H1 (cell line): ENCODE results near the gene ARL6IP1. TPM values are rescaled to one million over a fixed set of nuclear protein-coding genes. Genes with fewer than 3 reads are reported as not detected.

Experiments
- CTCF ChIA-PET: fragments of 300-600 bp; sonication (Branson Sonifier 250); formaldehyde crosslinking; loops from one replicate; lab custom pipeline; 2021; ENCODE audit not compliant: partially characterized antibody; lab: Charles Lee
- POLR2A ChIA-PET: fragments of 300-600 bp; sonication (Branson Sonifier 250); formaldehyde crosslinking; loops from one replicate; lab custom pipeline; 2021; ENCODE audit warnings: inconsistent platforms; ENCODE audit not compliant: partially characterized antibody; lab: Charles Lee
- DNase-seq, 2 experiments: peaks; one replicate each; pipeline versions ENCODE4 v3.0.0 to v3.0.0-alpha.2; 2010 to 2022; ENCODE audit warnings: low spot score in 2 of 2, low read depth in 1 of 2, mixed read lengths in 1 of 2
- FAIRE-seq: peaks from 2 replicates; lab custom pipeline; 2011; peaks lifted over from hg19 to GRCh38; lab: Jason Lieb, UNC
- H2AFZ ChIP-seq: 2 replicates; pipeline ENCODE4 v1.8.1; 2012; ENCODE audit warnings: low read length, inconsistent platforms
- H2AK5ac ChIP-seq: 2 replicates; pipeline ENCODE4 v1.6.1; 2013; ENCODE audit warnings: low read depth, low read length
- H2BK120ac ChIP-seq: replicated peaks from 2 replicates; pipeline ENCODE3; 2013; ENCODE audit warnings: low read depth, low read length, inconsistent platforms
- H2BK12ac ChIP-seq: 2 replicates; pipeline ENCODE4 v1.6.1; 2013; ENCODE audit warnings: low read depth, low read length
- H2BK15ac ChIP-seq: 2 replicates; pipeline ENCODE4 v1.6.1; 2013; ENCODE audit warnings: low read length
- H2BK20ac ChIP-seq: 2 replicates; pipeline ENCODE4 v1.6.1; 2013; ENCODE audit warnings: low read length
- H2BK5ac ChIP-seq: 2 replicates; pipeline ENCODE4 v1.6.1; 2013; ENCODE audit warnings: low read depth, low read length
- H3K14ac ChIP-seq: 2 replicates; pipeline ENCODE4 v1.6.1; 2013; ENCODE audit warnings: inconsistent platforms; ENCODE audit not compliant: insufficient read length
- H3K18ac ChIP-seq: 2 replicates; pipeline ENCODE4 v1.6.1; 2013; ENCODE audit warnings: low read length; ENCODE audit errors: extremely low read depth
- H3K23ac ChIP-seq: 2 replicates; pipeline ENCODE4 v1.6.1; 2013; ENCODE audit warnings: inconsistent platforms; ENCODE audit not compliant: insufficient read length
- H3K23me2 ChIP-seq: 2 replicates; pipeline ENCODE4 v1.6.1; 2013; ENCODE audit warnings: low read depth, low read length
- H3K27ac ChIP-seq: 2 replicates; pipeline ENCODE4 v1.6.1; 2011; ENCODE audit warnings: low read depth, low read length, inconsistent platforms
- H3K27me3 ChIP-seq, 4 experiments: replicated peaks in 1 of 4; 1 replicate in 1 of 4; 2 replicates in 3 of 4; pipeline versions ENCODE4 v1.6.1 to v1.8.1; 2011 to 2013; ENCODE audit warnings: low read length in 3 of 4, mild to moderate bottlenecking in 3 of 4, inconsistent platforms in 2 of 4, mixed read lengths in 2 of 4, moderate library complexity in 1 of 4; ENCODE audit not compliant: control insufficient read depth in 3 of 4, insufficient read depth in 3 of 4; ENCODE audit errors: extremely low read depth in 1 of 4
- H3K36me3 ChIP-seq, 4 experiments: 2 replicates each; pipeline versions ENCODE4 v1.6.1 to v1.8.1; 2011 to 2013; ENCODE audit warnings: mild to moderate bottlenecking in 4 of 4, low read length in 3 of 4, moderate library complexity in 2 of 4, control low read depth in 1 of 4, inconsistent platforms in 1 of 4; ENCODE audit not compliant: insufficient read depth in 4 of 4, control insufficient read depth in 2 of 4
- H3K4ac ChIP-seq: replicated peaks from 2 replicates; pipeline ENCODE3; 2013; ENCODE audit warnings: low read length, low read depth, mixed read lengths, inconsistent platforms; ENCODE audit not compliant: insufficient read length
- H3K4me1 ChIP-seq, 4 experiments: replicated peaks in 1 of 4; 1 replicate in 1 of 4; 2 replicates in 3 of 4; pipeline versions ENCODE4 v1.6.1 to v1.8.1; 2011 to 2013; ENCODE audit warnings: low read length in 3 of 4, inconsistent platforms in 2 of 4, mixed read lengths in 1 of 4; ENCODE audit not compliant: insufficient read depth in 4 of 4, control insufficient read depth in 3 of 4
- H3K4me2 ChIP-seq, 2 experiments: 2 replicates each; pipeline versions ENCODE4 v1.6.1 to v1.8.1; 2011 to 2013; ENCODE audit warnings: low read depth in 2 of 2, low read length in 2 of 2, control low read depth in 1 of 2, inconsistent platforms in 1 of 2, mild to moderate bottlenecking in 1 of 2; ENCODE audit not compliant: insufficient read depth in 1 of 2
- H3K4me3 ChIP-seq, 4 experiments: fragments of 200-600, 300-600 bp in 1 of 4; sonication (generic), shearing (Covaris generic), sonication (Bioruptor Twin) in 1 of 4; 2 replicates each; pipeline versions ENCODE4 v1.5.1 to v1.8.1; 2011 to 2016; ENCODE audit warnings: low read length in 4 of 4, low read depth in 3 of 4, control low read depth in 2 of 4, inconsistent platforms in 2 of 4, mild to moderate bottlenecking in 2 of 4, mixed read lengths in 1 of 4, moderate library complexity in 1 of 4; ENCODE audit not compliant: insufficient read depth in 2 of 4; ENCODE audit errors: extremely low read depth in 1 of 4
- H3K56ac ChIP-seq: replicated peaks from 2 replicates; pipeline ENCODE3; 2013; ENCODE audit warnings: low read depth, mild to moderate bottlenecking, mixed read lengths, low read length, inconsistent platforms; ENCODE audit not compliant: insufficient read length
- H3K79me1 ChIP-seq: 2 replicates; pipeline ENCODE4 v1.6.1; 2013; ENCODE audit warnings: low read depth, low read length, control low read depth
- H3K79me2 ChIP-seq, 2 experiments: 2 replicates each; pipeline versions ENCODE4 v1.6.1 to v1.8.1; 2012 to 2013; ENCODE audit warnings: low read length in 2 of 2, mild to moderate bottlenecking in 2 of 2, inconsistent platforms in 1 of 2; ENCODE audit not compliant: insufficient read depth in 2 of 2, control insufficient read depth in 1 of 2
- H3K9ac ChIP-seq, 4 experiments: replicated peaks in 1 of 4; 1 replicate in 1 of 4; 2 replicates in 3 of 4; pipeline versions ENCODE4 v1.6.1 to v1.8.1; 2011 to 2013; ENCODE audit warnings: low read depth in 3 of 4, low read length in 3 of 4, control low read depth in 2 of 4, mild to moderate bottlenecking in 2 of 4, moderate library complexity in 2 of 4, inconsistent platforms in 1 of 4; ENCODE audit errors: extremely low read depth in 1 of 4
- H3K9me3 ChIP-seq, 2 experiments: 2 replicates each; pipeline versions ENCODE4 v1.6.1 to v1.8.1; 2012 to 2013; ENCODE audit warnings: mild to moderate bottlenecking in 2 of 2, moderate library complexity in 2 of 2, control low read depth in 1 of 2, inconsistent platforms in 1 of 2, low read depth in 1 of 2, low read length in 1 of 2, mixed read lengths in 1 of 2; ENCODE audit not compliant: insufficient read depth in 2 of 2
- H4K20me1 ChIP-seq, 2 experiments: replicated peaks in 1 of 2; 2 replicates each; pipeline versions ENCODE3 to v1.8.1; 2011 to 2013; ENCODE audit warnings: inconsistent platforms in 2 of 2, low read length in 2 of 2, mild to moderate bottlenecking in 1 of 2; ENCODE audit not compliant: insufficient read depth in 2 of 2, control insufficient read depth in 1 of 2
- H4K5ac ChIP-seq: 2 replicates; pipeline ENCODE4 v1.6.1; 2013; ENCODE audit warnings: low read length, low read depth, mixed read lengths, inconsistent platforms; ENCODE audit not compliant: insufficient read length
- H4K8ac ChIP-seq: 2 replicates; pipeline ENCODE4 v1.8.0; 2013; ENCODE audit warnings: mild to moderate bottlenecking, moderate library complexity, low read length, inconsistent platforms; ENCODE audit not compliant: insufficient read depth; ENCODE audit errors: extremely low read depth
- H4K91ac ChIP-seq: replicated peaks from 2 replicates; pipeline ENCODE3; 2013; ENCODE audit warnings: low read length, mixed read lengths, inconsistent platforms; ENCODE audit not compliant: insufficient read length
- BRCA1 ChIP-seq: IDR thresholded peaks from 2 replicates; pipeline ENCODE4 v1.6.1; 2012; ENCODE audit warnings: low read depth, low read length, improper control_type of control experiment
- EGR1 ChIP-seq: IDR thresholded peaks from 2 replicates; pipeline ENCODE4 v1.6.1; 2011; ENCODE audit warnings: low read depth, low read length, borderline replicate concordance
- EZH2 ChIP-seq: fragments of 200-600 bp; sonication (generic); IDR thresholded peaks from 2 replicates; pipeline ENCODE4 v1.7.1; 2012; ENCODE audit warnings: low read depth, mild to moderate bottlenecking, moderate library complexity, low read length, inconsistent platforms; ENCODE audit not compliant: severe bottlenecking
- FOSL1 ChIP-seq: IDR thresholded peaks from 2 replicates; pipeline ENCODE4 v1.6.1; 2011; ENCODE audit warnings: mild to moderate bottlenecking, low read depth, low read length, moderate library complexity; ENCODE audit not compliant: insufficient read depth
- HDAC6 ChIP-seq: IDR thresholded peaks from one replicate; pipeline ENCODE4 v1.7.1; 2012; ENCODE audit warnings: low read depth, mild to moderate bottlenecking, inconsistent platforms, low read length, moderate library complexity
- JUND ChIP-seq: IDR thresholded peaks from 2 replicates; pipeline ENCODE4 v1.6.1; 2011; ENCODE audit warnings: mild to moderate bottlenecking, improper control_type of control experiment, low read length
- POU5F1 ChIP-seq: IDR thresholded peaks from 2 replicates; pipeline ENCODE4 v1.6.1; 2011; ENCODE audit warnings: low read depth, mild to moderate bottlenecking, low read length, moderate library complexity
- RFX5 ChIP-seq: IDR thresholded peaks from 2 replicates; pipeline ENCODE4 v1.6.1; 2011; ENCODE audit warnings: low read depth, low read length, improper control_type of control experiment, borderline replicate concordance
- WGBS, 2 experiments: shearing (Covaris generic) in 1 of 2; methylation state at CpG; one replicate each; pipeline versions ENCODE4 v1.1.6 to v1.1.7; 2013 to 2015; ENCODE audit warnings: low lambda C conversion rate in 2 of 2, mixed read lengths in 2 of 2, inconsistent platforms in 1 of 2, low coverage in 1 of 2, missing lambda C conversion rate in 1 of 2; ENCODE audit not compliant: insufficient replicate concordance in 2 of 2, insufficient coverage in 1 of 2, insufficient read length in 1 of 2; ENCODE audit errors: extremely low coverage in 1 of 2, missing lambda C conversion rate in 1 of 2; 5-methylcytosine and 5-hydroxymethylcytosine counted together
- polyA plus RNA-seq, 7 experiments: library from polyadenylated mRNA; depleted of rRNA in 3 of 7; stranded (reverse) in 5 of 7; unstranded in 2 of 7; fragments of >200 nt in 5 of 7; fragments of 200-250 nt in 2 of 7; gene quantifications; 1 replicate in 5 of 7; 2 replicates in 1 of 7; 4 replicates in 1 of 7; pipeline versions ENCODE4 v1.2.1 to v1.2.3, GENCODE V29; 2011 to 2013; ENCODE audit warnings: missing spikeins in 2 of 7, mixed read lengths in 2 of 7
- total RNA-seq: library from RNA; stranded (reverse); fragmentation: NEBNext Ultra II Directional; extraction: Animal tissue kit (Norgen Biotek cat#: 25700); gene quantifications from 2 replicates; pipeline ENCODE4 v1.2.1, GENCODE V29; 2021
- TF ChIP-seq, protein P1 (sequence below): IDR thresholded peaks from 2 replicates; pipeline ENCODE4 v1.6.1; 2012; ENCODE audit warnings: inconsistent platforms

The ARL6IP1 gene
- total and polyA plus RNA-seq, 2 of the 8 experiments (the other 6 are each of a cell fraction or from before 2014, with no cell fraction given): 162 to 170 TPM

DNA sequence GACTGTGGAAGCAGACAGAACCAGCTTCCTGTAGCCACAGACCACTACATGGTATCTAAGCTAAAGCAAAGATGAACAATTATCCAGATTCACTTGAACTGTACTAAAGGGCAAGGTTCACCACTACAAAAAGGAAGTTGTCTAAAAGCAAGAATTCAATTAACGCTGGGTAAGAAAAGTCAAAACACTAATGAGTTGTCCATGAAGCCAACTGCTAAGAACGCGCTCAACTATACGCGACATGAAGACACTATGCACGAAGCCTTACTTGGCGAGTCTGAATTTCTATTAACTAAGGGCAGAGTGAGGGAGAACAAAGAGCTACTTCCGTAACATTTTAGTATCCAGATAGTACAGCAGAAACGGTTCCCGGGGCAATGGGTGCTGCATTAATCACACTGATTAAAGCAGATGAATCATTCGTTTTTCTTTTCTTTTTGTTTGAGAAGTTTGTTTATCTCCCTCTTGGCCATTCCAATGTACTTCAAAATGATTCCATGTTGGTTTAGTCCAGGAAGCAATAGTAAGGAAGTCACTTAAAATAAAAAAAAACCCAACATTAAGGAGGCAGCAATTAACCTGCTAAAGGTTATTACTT is 8.4 kb downstream of the ARL6IP1 start:
- peaks cover 21 to 35% of the 10 kb centered on the region in 2 experiments for H3K79me2 ChIP-seq
- no peak overlapping the region for H3K27ac ChIP-seq
- no peak for TF ChIP-seq FOSL1
- no peak for TF ChIP-seq BRCA1
- TF ChIP-seq POU5F1: no peak
- no peak for TF ChIP-seq EGR1
- TF ChIP-seq RFX5: no peak
- TF ChIP-seq, protein P1, sequence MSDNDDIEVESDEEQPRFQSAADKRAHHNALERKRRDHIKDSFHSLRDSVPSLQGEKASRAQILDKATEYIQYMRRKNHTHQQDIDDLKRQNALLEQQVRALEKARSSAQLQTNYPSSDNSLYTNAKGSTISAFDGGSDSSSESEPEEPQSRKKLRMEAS: no peak
- TF ChIP-seq EZH2: no peak
- TF ChIP-seq JUND: no peak
- no peak for TF ChIP-seq HDAC6

More for the DNA sequence above, 8.4 kb downstream of the ARL6IP1 start:
- Histone ChIP-seq H3K18ac (no peak overlapping the region), H2BK120ac (no peak overlapping the region), H4K8ac (no peak overlapping the region), H3K9me3 (no peaks in the 10 kb centered on the region), H2BK5ac (no peak overlapping the region), H3K4ac (no peak overlapping the region), H2BK15ac (no peak overlapping the region), H2AFZ (no peak overlapping the region), H4K91ac (no peak overlapping the region), H3K4me1 (peaks cover 0 to 1% (median under 1%) of the 10 kb centered on the region in 4 experiments; a peak in 3 of 7 replicates), H3K56ac (no peak overlapping the region), H3K36me3 (peaks cover 12 to 74% (median 40%) of the 10 kb centered on the region in 4 experiments), H2BK12ac (no peak overlapping the region), H4K20me1 (peaks cover 13 to 16% of the 10 kb centered on the region in 2 experiments), H3K4me3 (no peak overlapping the region), H4K5ac (no peak overlapping the region), H3K9ac (no peak overlapping the region), H2AK5ac (no peak overlapping the region), H3K23ac (no peak overlapping the region), H3K4me2 (no peak overlapping the region), H3K79me1 (no peaks in the 10 kb centered on the region), H3K27me3 (no peaks in the 10 kb centered on the region), H3K14ac (no peak overlapping the region), H3K23me2 (peaks cover 5% of the 10 kb centered on the region), H2BK20ac (no peak overlapping the region)
- ChIA-PET POLR2A (interaction anchor here (3.0 to 14.2 kb wide), 2 partner anchors 9 to 12 kb away, joined by 20 to 503 read pairs; partner anchors contain the start of gene ARL6IP1), CTCF (interaction anchor here (2.2 kb wide), 1 partner anchor 8 kb away, joined by 9 read pairs; the partner anchor contains the start of gene ARL6IP1)
- DNase-seq: no peak
- WGBS, 2 experiments: 90% methylated on average over 11 of the region's 11 CpGs; no CpG with 5 or more reads in 1 of the 2 experiments
- no peak for FAIRE-seq
